ENCODE results near the gene WHAMM. TPM values are rescaled to one million over a fixed set of nuclear protein-coding genes. Genes with fewer than 3 reads are reported as not detected.
A peak's percentile ranks its signal among the peaks of the same experiment; 100 is the strongest.

The WHAMM gene
- total RNA-seq, 8 experiments from 2014 or later: 2.2 to 6.6 (median 4.6) TPM

- 57 to 100% (median 71%) methylated on average over 1 to 5 of the region's 5 CpGs; no CpG with 5 or more reads in 2 of the 10 experiments for WGBS, 10 experiments
Measured at GRCh38 chr15:82831894-82832600, 22.6 kb downstream of the WHAMM start.

GRCh38 chr15:82832601-82833361, 23.4 kb downstream of the WHAMM start:
- H3K27ac ChIP-seq: peak overlapping the region; percentile 12 to 27
- H3K4me1 ChIP-seq (replicated peaks in 1 of 2): peaks cover 10 to 21% of the 10 kb centered on the region in 2 donors
- ATAC-seq (replicated peaks in 6 of 8): peak; percentile 40 to 96 (median 92)
- H3K4me3 ChIP-seq: no peak overlapping the region
- in situ Hi-C loops (cut with MboI; ENCODE audit: low pct_unique_long_range_greater_than_20kb in 2 of 9, low sequenced_read_pairs in 9 of 9, unreplicated experiment in 9 of 9): no loop called here
- WGBS, 10 experiments: 19 to 76% (median 42%) methylated on average over 2 to 12 of the region's 13 CpGs

More at GRCh38 chr15:82831894-82832600, 22.6 kb downstream of the WHAMM start:
- ATAC-seq (replicated peaks in 6 of 8): no peak
- in situ Hi-C loops (cut with MboI; ENCODE audit: low pct_unique_long_range_greater_than_20kb in 2 of 9, low sequenced_read_pairs in 9 of 9, unreplicated experiment in 9 of 9): no loop called here
- Histone ChIP-seq H3K4me3 (no peak overlapping the region), H3K4me1 (replicated peaks in 1 of 2) (peaks cover 10 to 21% of the 10 kb centered on the region in 2 donors), H3K27ac (peak overlapping the region in 1 of 2 donors; percentile 12)

GRCh38 chr15:82833362-82833682, 23.9 kb downstream of the WHAMM start:
- WGBS, 10 experiments: 94 to 100% (median 100%) methylated on average over 1 to 2 of the region's 4 CpGs; no CpG with 5 or more reads in 7 of the 10 experiments
- peak overlapping the region in 1 of 2 donors; percentile 27 for H3K27ac ChIP-seq
- in situ Hi-C loops (cut with MboI; ENCODE audit: low pct_unique_long_range_greater_than_20kb in 2 of 9, low sequenced_read_pairs in 9 of 9, unreplicated experiment in 9 of 9): no loop called here
- H3K4me1 ChIP-seq (replicated peaks in 1 of 2): peaks cover 10 to 21% of the 10 kb centered on the region in 2 donors
- ATAC-seq (replicated peaks in 6 of 8): no peak
- no peak overlapping the region for H3K4me3 ChIP-seq

DNA sequence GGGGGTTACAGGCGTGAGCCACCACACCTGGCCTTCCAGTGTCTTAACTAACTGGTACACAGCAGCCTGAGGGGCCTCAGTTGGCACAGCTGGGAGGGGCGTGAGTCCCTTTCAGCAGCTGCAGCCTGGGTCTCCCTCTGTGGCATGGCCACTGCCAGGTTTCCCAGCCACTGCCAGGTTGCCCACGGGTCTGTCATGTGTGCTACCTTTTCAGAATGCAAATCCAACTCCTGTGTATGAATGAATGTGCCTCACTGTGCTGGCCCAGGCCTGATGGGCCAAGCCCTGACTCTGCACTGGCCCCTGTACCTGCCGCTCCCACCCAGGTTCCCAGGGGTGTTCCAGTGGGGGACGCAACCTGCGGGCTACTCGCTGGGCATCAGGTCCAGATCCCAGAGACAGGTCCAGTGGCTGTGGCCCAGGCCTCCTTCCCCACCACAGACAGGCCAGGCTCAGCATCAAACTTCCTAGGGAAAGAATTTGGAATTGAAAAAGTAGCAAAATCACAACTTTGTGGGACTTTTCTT, 26.0 kb downstream of the WHAMM start:
- in situ Hi-C loops (cut with MboI; ENCODE audit: low pct_unique_long_range_greater_than_20kb in 2 of 9, low sequenced_read_pairs in 9 of 9, unreplicated experiment in 9 of 9): no loop called here
- no peak for ATAC-seq (replicated peaks in 6 of 8)
- Histone ChIP-seq H3K4me3 (no peak overlapping the region), H3K27ac (no peak overlapping the region), H3K4me1 (replicated peaks in 1 of 2) (peaks cover 10 to 21% of the 10 kb centered on the region in 2 donors)
- WGBS, 10 experiments: 90 to 100% (median 94%) methylated on average over 2 to 4 of the region's 7 CpGs; no CpG with 5 or more reads in 7 of the 10 experiments

DNA sequence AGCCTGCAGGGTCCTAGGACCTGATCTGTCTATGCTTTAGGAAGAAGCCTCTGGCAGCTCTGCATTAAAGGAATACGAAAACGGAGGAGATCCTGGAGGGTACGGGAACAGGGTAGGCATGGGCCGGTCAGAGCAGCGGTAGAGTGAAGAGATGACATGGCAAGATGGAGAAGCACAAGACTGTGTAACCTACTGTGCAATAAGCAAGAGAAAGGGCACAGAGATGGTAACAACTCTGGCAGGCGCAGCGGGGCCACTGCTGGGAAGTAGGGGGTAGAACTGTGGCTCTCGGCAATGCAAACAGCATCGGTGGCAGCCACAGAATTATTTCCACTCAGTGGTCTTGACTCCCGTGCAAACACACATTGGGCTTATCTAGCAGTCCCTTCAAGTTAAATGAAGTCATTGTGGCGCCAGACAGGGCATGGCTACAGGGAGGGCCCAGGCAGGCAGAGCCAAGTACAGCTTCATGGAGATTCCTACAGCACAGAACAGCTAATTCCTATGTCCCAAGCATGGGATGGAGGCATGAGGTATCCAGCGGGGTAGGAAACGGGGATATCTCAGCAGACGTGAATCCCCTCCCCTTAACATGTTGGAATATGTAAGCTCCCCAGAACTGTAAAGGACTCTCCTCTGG, 28.8 kb downstream of the WHAMM start:
- peak in 2 of 8 experiments; percentile 14 to 33 for ATAC-seq (replicated peaks in 6 of 8)
- in situ Hi-C loops (cut with MboI; ENCODE audit: low pct_unique_long_range_greater_than_20kb in 2 of 9, low sequenced_read_pairs in 9 of 9, unreplicated experiment in 9 of 9): no loop called here

DNA sequence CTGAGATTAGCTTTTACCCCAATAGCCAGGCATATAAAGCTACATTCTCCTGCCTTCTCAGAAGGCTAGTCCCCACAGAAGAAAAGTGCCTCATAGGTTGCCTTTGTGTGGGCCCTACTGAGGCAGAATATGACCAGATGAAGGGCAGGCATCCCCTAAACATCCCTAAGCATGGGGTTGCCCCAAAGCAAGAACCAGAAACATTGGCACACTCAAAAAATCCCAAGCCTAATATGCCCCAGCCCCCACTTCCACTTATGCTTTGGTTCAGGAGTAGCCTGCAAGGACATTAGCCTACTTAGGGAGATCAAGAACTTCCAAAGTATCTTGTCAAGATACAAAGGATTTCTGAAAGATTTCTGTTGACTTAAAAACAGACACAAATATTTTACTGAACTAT, 29.7 kb downstream of the WHAMM start:
- H3K27ac ChIP-seq: no peak overlapping the region
- no peaks in the 10 kb centered on the region for H3K4me1 ChIP-seq (replicated peaks in 1 of 2)
- in situ Hi-C loops (cut with MboI; ENCODE audit: low pct_unique_long_range_greater_than_20kb in 2 of 9, low sequenced_read_pairs in 9 of 9, unreplicated experiment in 9 of 9): no loop called here
- no peak overlapping the region for H3K4me3 ChIP-seq
- no peak for ATAC-seq (replicated peaks in 6 of 8)

More for the DNA sequence above, 28.8 kb downstream of the WHAMM start:
- Histone ChIP-seq H3K4me3 (no peak overlapping the region), H3K4me1 (replicated peaks in 1 of 2) (peaks cover 3% of the 10 kb centered on the region in 2 donors), H3K27ac (no peak overlapping the region)
- WGBS, 10 experiments: 40 to 100% (median 97%) methylated on average over 1 to 13 of the region's 14 CpGs; no CpG with 5 or more reads in 2 of the 10 experiments

- H3K4me1 ChIP-seq (replicated peaks in 1 of 2): no peaks in the 10 kb centered on the region
- in situ Hi-C loops (cut with MboI; ENCODE audit: low pct_unique_long_range_greater_than_20kb in 2 of 9, low sequenced_read_pairs in 9 of 9, unreplicated experiment in 9 of 9): no loop called here
- no peak overlapping the region for H3K4me3 ChIP-seq
- no peak overlapping the region for H3K27ac ChIP-seq
- no peak for ATAC-seq (replicated peaks in 6 of 8)
- WGBS, 10 experiments: 79 to 100% (median 92%) methylated on average over 1 to 4 of the region's 4 CpGs
Measured at GRCh38 chr15:82840166-82840565, 30.7 kb downstream of the WHAMM start.

- Histone ChIP-seq H3K4me3 (no peak overlapping the region), H3K27ac (no peak overlapping the region), H3K4me1 (replicated peaks in 1 of 2) (no peaks in the 10 kb centered on the region)
- ATAC-seq (replicated peaks in 6 of 8): no peak
- in situ Hi-C loops (cut with MboI; ENCODE audit: low pct_unique_long_range_greater_than_20kb in 2 of 9, low sequenced_read_pairs in 9 of 9, unreplicated experiment in 9 of 9): no loop called here
- WGBS, 10 experiments: 67 to 100% (median 87%) methylated on average over 1 to 3 of the region's 3 CpGs; no CpG with 5 or more reads in 1 of the 10 experiments
Measured at GRCh38 chr15:82843566-82843965, 34.1 kb downstream of the WHAMM start.

DNA sequence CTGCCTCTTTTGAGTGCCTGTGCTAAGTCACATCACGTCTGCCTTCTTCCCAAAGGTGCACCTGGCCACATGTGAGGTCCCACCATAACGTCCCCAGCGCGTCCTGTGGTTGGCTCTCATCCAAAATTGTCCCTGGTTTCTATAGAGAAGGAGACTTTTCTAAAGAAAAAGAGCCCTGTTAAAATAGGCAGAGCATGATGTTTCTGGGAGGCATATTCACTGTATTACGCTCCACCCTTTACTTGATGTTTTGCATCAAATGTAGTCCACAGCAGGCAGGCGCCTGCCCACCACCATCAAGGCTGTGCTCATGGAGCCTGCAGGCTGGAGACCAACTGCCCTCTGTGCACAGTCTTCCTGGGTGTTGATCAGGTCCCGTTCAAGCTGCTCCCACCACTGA, 36.3 kb downstream of the WHAMM start:
- in situ Hi-C loops (cut with MboI; ENCODE audit: low pct_unique_long_range_greater_than_20kb in 2 of 9, low sequenced_read_pairs in 9 of 9, unreplicated experiment in 9 of 9): no loop called here
- Histone ChIP-seq H3K4me3 (no peak overlapping the region), H3K27ac (no peak overlapping the region), H3K4me1 (replicated peaks in 1 of 2) (peaks cover 11% of the 10 kb centered on the region in 2 donors)
- ATAC-seq (replicated peaks in 6 of 8): peak in 1 of 8 experiments; percentile 31
- WGBS, 10 experiments: 0 to 87% (median 45%) methylated on average over 1 to 6 of the region's 7 CpGs; no CpG with 5 or more reads in 3 of the 10 experiments

DNA sequence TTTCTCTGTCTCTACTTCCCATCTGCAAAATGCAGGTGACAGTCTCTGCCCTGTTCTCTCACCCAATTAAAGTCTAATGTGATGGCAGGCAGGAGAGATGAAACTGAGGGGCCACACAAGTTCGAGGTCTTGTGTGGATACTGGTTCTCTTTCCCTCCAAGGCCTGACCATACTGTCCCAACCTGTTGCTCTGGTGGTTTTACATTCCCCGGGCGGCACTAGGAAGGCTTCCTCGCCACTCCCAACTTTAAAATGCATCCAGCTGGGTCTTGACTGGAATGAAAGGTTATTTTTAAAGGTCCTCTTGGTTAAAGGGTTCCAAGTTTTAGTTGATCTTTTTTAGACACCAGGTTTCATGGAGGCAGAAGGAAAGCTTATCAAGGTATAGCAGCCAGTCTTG, 37.2 kb downstream of the WHAMM start:
- peaks cover 18 to 19% of the 10 kb centered on the region in 2 donors for H3K4me1 ChIP-seq (replicated peaks in 1 of 2)
- in situ Hi-C loops (cut with MboI; ENCODE audit: low pct_unique_long_range_greater_than_20kb in 2 of 9, low sequenced_read_pairs in 9 of 9, unreplicated experiment in 9 of 9): no loop called here
- H3K4me3 ChIP-seq: no peak overlapping the region
- H3K27ac ChIP-seq: no peak overlapping the region
- WGBS, 10 experiments: 20 to 100% (median 94%) methylated on average over 1 to 4 of the region's 4 CpGs; no CpG with 5 or more reads in 4 of the 10 experiments
- peak in 1 of 8 experiments; percentile 4 for ATAC-seq (replicated peaks in 6 of 8)

DNA sequence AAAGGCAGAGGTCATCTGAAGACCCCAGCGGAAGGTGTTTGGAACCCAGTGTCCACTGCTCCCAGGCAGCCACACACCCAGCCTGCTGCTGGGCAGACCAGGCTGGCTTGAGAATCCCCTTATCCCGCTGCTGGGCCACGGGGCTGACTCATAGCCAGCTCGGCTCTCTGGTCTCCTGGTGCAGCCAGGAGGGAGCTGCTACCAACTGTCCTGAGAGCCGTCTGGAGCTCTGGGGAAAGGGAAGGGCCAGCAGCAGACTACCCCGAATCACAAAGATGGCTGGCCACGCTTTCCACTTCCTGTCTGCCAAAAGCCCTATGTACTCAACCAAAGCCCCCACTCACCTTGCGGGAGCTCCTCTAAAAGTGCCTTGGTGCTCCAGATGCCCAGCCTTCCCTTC, 38.3 kb downstream of the WHAMM start:
- 20 to 100% (median 80%) methylated on average over 1 to 2 of the region's 8 CpGs; no CpG with 5 or more reads in 7 of the 10 experiments for WGBS, 10 experiments
- Histone ChIP-seq H3K4me1 (replicated peaks in 1 of 2) (peaks cover 29 to 30% of the 10 kb centered on the region in 2 donors), H3K4me3 (no peak overlapping the region), H3K27ac (no peak overlapping the region)
- ATAC-seq (replicated peaks in 6 of 8): no peak
- in situ Hi-C loops (cut with MboI; ENCODE audit: low pct_unique_long_range_greater_than_20kb in 2 of 9, low sequenced_read_pairs in 9 of 9, unreplicated experiment in 9 of 9): no loop called here

DNA sequence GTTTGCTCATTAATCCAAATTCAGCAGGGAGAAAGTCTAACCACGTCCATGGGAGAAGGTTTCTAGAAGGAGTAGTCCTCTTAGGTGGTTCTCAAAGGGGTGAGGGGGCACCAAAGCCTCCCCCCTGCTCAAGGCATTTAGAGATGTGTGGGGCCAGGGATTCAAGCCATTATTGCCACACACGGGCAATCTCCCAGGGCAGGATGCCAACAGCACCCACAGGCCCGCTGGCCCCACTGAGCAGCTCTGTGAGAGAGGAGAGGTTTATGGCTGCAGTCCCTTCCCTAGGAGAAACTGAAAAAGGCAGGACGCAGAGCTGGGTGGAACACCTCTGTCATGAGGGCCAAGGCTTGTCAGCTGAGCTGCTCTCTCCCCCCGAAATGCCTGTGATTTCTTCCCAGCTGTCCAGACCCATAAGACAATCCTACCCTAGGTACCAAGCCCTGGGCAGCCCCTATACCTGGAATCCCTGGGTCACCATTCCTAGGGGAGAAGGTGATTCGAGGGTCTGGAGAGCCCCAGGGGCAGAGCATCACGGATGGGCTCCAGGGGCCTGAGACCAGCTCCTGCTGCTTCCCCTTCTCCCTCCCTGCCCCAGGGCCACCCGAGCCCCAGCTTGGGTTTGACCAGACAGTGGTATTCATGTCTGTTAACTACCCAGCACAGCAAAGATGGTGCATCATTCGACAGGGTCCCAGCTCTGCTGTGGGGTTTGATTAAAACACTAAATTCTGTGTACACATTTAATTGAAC, 39.0 kb downstream of the WHAMM start:
- 50 to 90% (median 83%) methylated on average over 1 to 4 of the region's 9 CpGs; no CpG with 5 or more reads in 6 of the 10 experiments for WGBS, 10 experiments
- no peak for ATAC-seq (replicated peaks in 6 of 8)
- in situ Hi-C loops (cut with MboI; ENCODE audit: low pct_unique_long_range_greater_than_20kb in 2 of 9, low sequenced_read_pairs in 9 of 9, unreplicated experiment in 9 of 9): no loop called here
- no peak overlapping the region for H3K4me3 ChIP-seq
- H3K27ac ChIP-seq: no peak overlapping the region
- H3K4me1 ChIP-seq (replicated peaks in 1 of 2): peaks cover 36 to 37% of the 10 kb centered on the region in 2 donors
